Activated gamma-delta T cell treated with Interleukin-2 at 50 U/mL for 16 hours (primary cell): Measurements from ENCODE around the gene SPECC1L.
A peak's percentile ranks its signal among the peaks of the same experiment; 100 is the strongest.
"Not testable (repeated sequence)": the region's sequence is repeated elsewhere in the genome, so short reads cannot be mapped to it uniquely, and the experiment has no call there.

Experiments used
- DNase-seq: peaks from one replicate; pipeline ENCODE4 v3.0.0-alpha.2; 2020

The SPECC1L gene

GRCh38 chr22:24247564-24248344, 22.9 kb upstream of the SPECC1L start:
- DNase-seq, result peak; percentile 51

DNA sequence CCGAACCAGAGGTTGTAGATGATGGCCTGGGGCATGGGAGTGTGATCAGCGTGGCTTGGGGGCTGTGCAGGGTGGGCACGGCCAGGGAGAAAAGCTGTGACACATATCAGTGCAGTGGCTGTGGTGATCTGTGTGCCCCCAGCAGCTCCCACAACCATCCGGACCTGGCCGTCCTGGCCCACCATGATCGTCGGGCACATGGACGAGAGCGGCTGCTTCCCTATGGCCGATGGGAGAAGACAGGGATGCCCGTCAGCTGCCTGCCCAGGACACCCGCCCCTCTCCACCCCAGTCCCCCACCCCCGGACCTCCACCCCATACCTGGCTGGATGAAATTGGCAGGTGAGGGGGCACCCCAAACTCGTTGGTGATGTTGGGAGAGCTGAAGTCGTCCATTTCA, 22.0 kb upstream of the SPECC1L start:
- not testable (repeated sequence) for DNase-seq

- not testable (repeated sequence) for DNase-seq
Measured at GRCh38 chr22:24249413-24249812, 21.2 kb upstream of the SPECC1L start.

- DNase-seq, result not testable (repeated sequence)
Measured at GRCh38 chr22:24251286-24251685, 19.3 kb upstream of the SPECC1L start.

DNA sequence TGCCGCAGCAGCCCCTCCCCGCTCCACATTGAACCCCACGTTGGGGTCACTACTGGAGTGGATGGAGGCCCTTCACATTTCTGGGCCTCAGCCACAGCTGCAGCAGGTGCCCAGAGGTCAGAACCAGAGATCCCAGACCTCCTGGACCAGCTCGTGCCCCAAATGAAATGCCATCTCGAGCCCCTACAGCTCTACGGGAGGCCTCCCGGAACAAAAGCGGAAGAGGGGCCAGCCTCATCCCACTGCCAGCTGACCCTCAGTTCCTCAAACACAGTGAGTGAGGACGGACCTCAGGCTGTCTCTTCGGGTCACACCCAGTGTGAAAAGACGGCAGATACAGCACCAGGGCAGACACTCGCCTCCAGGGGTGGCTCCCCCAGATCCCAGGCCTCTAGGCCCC, 17.5 kb upstream of the SPECC1L start:
- DNase-seq, result not testable (repeated sequence)

GRCh38 chr22:24256136-24256535, 14.5 kb upstream of the SPECC1L start:
- DNase-seq, result not testable (repeated sequence)

DNA sequence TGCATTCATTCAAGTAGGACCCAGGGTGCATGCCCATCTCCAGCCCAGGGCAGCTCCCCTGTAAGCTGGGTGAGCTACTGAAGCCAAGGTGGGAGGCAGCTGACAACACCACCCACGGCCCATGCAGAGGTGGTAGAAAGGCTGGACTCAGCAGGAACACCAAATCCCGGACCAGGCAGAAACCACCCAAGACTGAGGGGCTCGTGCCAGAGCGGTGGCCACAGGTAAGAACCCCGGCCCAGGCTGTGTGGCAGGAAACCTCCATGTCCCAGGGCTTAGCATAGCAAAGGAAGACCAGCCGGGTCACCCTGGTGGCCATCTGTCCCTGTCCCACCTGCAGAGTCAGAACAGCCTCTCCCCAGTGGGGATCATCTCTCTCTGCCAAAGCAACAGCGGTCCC, 13.9 kb upstream of the SPECC1L start:
- not testable (repeated sequence) for DNase-seq

GRCh38 chr22:24259459-24259858, 11.2 kb upstream of the SPECC1L start:
- peak; percentile 67 for DNase-seq

GRCh38 chr22:24262185-24262749, 8.4 kb upstream of the SPECC1L start:
- DNase-seq, result not testable (repeated sequence)

- not testable (repeated sequence) for DNase-seq
Measured at GRCh38 chr22:24263479-24263878, 7.2 kb upstream of the SPECC1L start.

DNA sequence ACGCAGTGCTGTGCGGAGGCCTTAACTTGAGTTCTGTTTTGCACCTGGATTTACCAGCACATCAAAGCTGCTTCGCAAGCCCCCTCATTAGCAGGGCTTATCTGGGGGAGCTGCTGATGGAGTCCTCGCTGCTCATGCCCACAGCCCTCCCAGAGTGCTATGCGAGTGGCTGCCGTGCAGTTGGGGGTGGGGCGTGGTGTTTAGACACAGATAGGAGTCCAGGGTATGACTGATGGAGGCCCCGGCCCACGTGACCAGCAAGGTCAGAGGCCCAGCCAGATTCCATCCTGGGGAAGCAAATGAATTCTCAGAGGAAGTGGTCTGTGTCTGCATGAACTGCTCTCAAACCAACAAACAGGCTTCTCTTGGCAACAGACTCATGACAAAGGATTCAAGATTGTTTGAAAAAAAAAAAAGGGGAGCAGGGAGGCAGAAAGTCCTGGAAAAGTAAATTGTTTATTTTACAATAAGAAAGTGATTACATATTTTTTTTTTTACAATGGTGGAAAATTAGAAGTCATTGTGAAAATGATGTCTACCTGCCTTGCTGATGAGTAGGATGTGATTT, 6.2 kb upstream of the SPECC1L start:
- not testable (repeated sequence) for DNase-seq

- no peak for DNase-seq
Measured at GRCh38 chr22:24265734-24266133, 4.9 kb upstream of the SPECC1L start.

DNA sequence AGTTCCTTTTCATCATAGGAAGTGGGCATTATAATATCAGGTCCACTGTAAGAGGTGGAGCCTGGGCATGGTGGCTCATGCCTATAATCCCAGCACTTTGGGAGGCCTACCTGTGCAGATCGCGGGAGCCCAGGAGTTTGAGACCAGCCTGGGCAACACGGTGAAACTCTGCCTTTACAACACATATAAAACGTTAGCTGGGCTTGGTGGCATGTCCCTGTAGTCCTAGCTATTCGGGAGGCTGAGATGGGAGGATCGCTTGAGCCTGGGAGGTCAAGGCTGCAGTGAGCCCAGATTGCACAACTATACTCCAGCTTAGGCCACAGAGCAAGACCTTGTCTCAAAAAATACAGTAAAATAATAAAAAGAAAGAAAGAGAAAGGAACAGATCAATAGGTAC, 4.1 kb upstream of the SPECC1L start:
- DNase-seq, result not testable (repeated sequence)

DNA sequence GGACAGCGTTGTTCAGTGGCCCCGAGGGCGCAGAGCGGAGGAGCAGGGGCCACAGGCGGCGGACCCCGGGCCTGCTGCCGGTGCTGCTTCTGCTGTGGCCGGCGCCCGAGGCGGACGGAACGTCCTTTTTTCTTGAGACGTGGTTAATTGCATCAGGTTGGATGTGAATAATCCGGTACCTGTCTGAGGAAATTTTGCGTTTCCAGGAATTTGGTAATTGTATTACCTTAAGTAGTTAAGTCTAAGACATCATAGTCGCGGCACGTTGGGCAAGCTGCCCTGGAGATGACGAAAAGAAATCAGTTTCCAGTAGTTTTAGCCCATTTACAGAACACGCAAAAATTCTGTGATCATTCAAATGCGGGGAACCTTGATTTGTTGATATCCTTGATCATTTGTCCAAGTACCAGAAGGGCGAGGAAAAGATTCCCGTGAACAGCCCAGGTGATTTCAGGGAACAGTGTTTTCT, 789 bp downstream of the SPECC1L start:
- DNase-seq, result no peak

DNA sequence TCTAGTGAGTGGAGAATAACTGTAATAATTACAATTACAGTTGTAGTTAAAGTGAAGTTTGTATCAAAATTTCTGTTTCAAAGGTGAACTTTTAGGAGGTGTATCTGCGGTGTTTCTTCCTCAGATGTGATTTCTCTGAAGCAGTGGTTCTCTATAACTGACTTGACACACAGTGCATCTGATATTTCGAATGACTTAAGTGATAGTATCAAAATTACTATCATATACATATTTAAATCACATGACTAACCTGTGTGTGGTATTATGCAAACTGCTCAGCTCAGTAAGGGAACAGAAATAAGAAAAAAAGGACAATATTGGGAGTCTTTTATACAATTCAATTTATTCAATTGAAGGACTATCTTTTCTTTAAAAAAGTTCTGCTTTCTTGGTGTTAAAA, 2.4 kb downstream of the SPECC1L start:
- DNase-seq, result not testable (repeated sequence)

GRCh38 chr22:24273906-24274305, 3.3 kb downstream of the SPECC1L start:
- not testable (repeated sequence) for DNase-seq

GRCh38 chr22:24274696-24275405, 4.2 kb downstream of the SPECC1L start:
- not testable (repeated sequence) for DNase-seq

- DNase-seq, result not testable (repeated sequence)
Measured at GRCh38 chr22:24280363-24280762, 9.7 kb downstream of the SPECC1L start.

GRCh38 chr22:24282401-24282800, 11.8 kb downstream of the SPECC1L start:
- no peak for DNase-seq

DNA sequence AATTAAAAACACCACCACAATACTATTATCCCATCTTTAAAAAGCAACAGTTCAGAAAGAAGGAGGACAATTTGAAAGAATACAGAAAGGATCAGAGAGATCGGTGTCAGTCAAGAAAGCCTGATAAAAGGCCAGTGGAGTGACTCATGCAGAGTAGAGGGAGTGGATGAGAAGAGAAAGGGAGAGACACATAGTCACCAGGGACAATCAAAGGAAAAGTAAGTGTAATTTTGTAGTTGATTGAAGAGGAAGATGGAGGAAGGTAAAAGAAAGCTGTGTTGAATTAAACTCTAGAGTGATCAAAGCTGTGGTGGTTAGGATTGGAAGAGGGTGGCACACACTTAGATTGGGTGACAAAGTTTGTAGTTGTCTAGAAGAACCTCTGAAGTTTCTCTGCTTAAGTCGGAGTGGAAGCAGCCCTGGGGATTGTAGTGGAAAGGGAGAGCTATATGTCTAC, 14.1 kb downstream of the SPECC1L start:
- no peak for DNase-seq

DNA sequence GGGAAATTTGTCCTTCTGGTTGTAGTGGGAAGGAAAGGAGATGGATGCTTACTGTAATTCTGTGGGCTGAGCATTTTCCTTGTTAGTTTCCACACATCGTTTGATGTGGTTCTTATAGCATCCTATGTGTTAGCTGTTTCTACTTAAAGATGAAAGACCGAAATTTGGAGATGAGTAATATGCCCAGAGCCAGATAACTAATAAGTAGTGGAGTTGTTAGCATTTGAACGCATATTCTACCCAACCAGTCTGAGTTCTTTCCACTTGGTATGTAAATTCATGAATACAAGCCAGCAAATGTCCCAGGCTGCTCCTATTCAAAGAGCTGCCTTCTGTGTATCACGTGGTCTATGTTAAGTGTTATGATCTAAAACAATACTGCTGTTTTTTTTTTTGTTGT, 14.6 kb downstream of the SPECC1L start:
- DNase-seq, result no peak

- DNase-seq, result not testable (repeated sequence)
Measured at GRCh38 chr22:24287212-24287611, 16.6 kb downstream of the SPECC1L start.

- not testable (repeated sequence) for DNase-seq
Measured at GRCh38 chr22:24287801-24288200, 17.2 kb downstream of the SPECC1L start.
